Measurements from ENCODE around the gene ACTR1B. TPM values are rescaled to one million over a fixed set of nuclear protein-coding genes. Genes with fewer than 3 reads are reported as not detected.
A peak's percentile ranks its signal among the peaks of the same experiment; 100 is the strongest.

Gene ACTR1B
- total RNA-seq, 1 experiment from 2014 or later = 36.3 TPM

DNA sequence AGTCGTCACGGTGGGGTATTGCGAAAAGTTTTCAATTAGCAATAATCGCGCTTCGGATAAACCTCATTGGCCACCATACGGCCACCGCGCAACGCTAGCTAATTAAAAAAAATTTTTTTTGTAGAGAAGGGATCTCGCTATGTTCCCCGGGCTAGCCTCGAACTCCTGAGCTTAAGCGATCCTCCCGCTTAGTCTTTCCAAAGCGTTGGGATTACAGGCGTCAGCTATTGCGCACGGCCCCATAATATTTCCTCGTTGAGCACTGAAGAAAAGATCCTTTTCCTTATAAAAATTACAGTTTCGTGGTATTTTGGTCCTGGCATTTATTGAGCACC is 759 bp upstream of the ACTR1B start:
- Histone ChIP-seq H3K9me3 (ENCODE audit: low read depth, low read length, poor library complexity, severe bottlenecking) (no peaks in the 10 kb centered on the region), H3K4me1 (ENCODE audit: insufficient read depth, low read length, poor library complexity, severe bottlenecking) (peaks cover 10% of the 10 kb centered on the region), H3K27ac (ENCODE audit: low read depth, low read length, poor library complexity, severe bottlenecking) (peak overlapping the region; percentile 85), H3K27me3 (replicated peaks; ENCODE audit: insufficient read depth, low read depth, low read length, poor library complexity) (no peaks in the 10 kb centered on the region), H3K36me3 (ENCODE audit: insufficient read depth, low read length, poor library complexity, severe bottlenecking) (no peaks in the 10 kb centered on the region), H3K4me3 (ENCODE audit: low read depth, low read length, poor library complexity, severe bottlenecking) (peak overlapping the region; percentile 78)
- POLR2A ChIA-PET (ENCODE audit: low non-redundant PET) = interaction anchor here (0.9 to 1.1 kb wide), 2 partner anchors 13 to 19 kb away, joined by 3 to 7 read pairs; partner anchors contain the start of gene COX5B
- intact Hi-C loops (cut with micrococcal nuclease; ENCODE audit: unreplicated experiment) = loop anchor here (2.0 kb wide), 1 partner anchor 32 kb away; no protein-coding TSS in a partner anchor
- TSS peak; percentile 92 for BruUV-seq (replicated peaks)
- DNase-seq (ENCODE audit: low spot score) = peak; percentile 66
- CTCF ChIA-PET = interaction anchor here (0.6 to 1.5 kb wide), 5 partner anchors 14 to 74 kb away, joined by 3 to 6 read pairs (median 3); partner anchors contain the start of gene COX5B
- TF ChIP-seq, protein P1, sequence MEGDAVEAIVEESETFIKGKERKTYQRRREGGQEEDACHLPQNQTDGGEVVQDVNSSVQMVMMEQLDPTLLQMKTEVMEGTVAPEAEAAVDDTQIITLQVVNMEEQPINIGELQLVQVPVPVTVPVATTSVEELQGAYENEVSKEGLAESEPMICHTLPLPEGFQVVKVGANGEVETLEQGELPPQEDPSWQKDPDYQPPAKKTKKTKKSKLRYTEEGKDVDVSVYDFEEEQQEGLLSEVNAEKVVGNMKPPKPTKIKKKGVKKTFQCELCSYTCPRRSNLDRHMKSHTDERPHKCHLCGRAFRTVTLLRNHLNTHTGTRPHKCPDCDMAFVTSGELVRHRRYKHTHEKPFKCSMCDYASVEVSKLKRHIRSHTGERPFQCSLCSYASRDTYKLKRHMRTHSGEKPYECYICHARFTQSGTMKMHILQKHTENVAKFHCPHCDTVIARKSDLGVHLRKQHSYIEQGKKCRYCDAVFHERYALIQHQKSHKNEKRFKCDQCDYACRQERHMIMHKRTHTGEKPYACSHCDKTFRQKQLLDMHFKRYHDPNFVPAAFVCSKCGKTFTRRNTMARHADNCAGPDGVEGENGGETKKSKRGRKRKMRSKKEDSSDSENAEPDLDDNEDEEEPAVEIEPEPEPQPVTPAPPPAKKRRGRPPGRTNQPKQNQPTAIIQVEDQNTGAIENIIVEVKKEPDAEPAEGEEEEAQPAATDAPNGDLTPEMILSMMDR (conservative IDR thresholded peaks at IDR 0.05; ENCODE audit: low read depth, low read length) = no peak
- no peak for TF ChIP-seq EZH2 (IDR thresholded peaks at IDR 0.05; ENCODE audit: borderline replicate concordance, low read depth, low read length, poor library complexity, severe bottlenecking)

DNA sequence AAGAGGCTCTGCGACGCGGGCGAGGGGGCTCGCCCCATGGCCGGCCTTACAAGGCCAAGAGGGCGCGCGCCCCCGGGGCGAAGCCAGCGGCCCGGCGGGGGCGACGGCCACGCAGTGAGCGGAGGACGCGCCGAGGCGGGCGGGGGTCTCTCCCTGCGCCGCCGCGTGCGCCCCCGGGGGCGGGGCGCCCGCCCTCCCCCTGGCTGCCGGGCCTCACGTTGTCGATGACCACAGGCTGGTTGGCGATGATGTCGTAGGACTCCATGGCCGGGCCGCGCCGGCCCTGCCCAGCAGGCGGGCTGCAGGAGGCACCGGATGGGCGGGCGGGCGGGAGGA is 250 bp downstream of the ACTR1B start:
- Histone ChIP-seq H3K36me3 (ENCODE audit: insufficient read depth, low read length, poor library complexity, severe bottlenecking) (no peaks in the 10 kb centered on the region), H3K27me3 (replicated peaks; ENCODE audit: insufficient read depth, low read depth, low read length, poor library complexity) (no peaks in the 10 kb centered on the region), H3K4me1 (ENCODE audit: insufficient read depth, low read length, poor library complexity, severe bottlenecking) (peaks cover 10% of the 10 kb centered on the region), H3K9me3 (ENCODE audit: low read depth, low read length, poor library complexity, severe bottlenecking) (no peaks in the 10 kb centered on the region), H3K4me3 (ENCODE audit: low read depth, low read length, poor library complexity, severe bottlenecking) (peak overlapping the region; percentile 78), H3K27ac (ENCODE audit: low read depth, low read length, poor library complexity, severe bottlenecking) (peak overlapping the region; percentile 81)
- no peak for DNase-seq (ENCODE audit: low spot score)
- ChIA-PET CTCF (interaction anchor here (0.6 to 1.5 kb wide), 5 partner anchors 11 to 37 kb away, joined by 3 to 6 read pairs (median 3); partner anchors contain the start of gene COX5B), POLR2A (ENCODE audit: low non-redundant PET) (interaction anchor here (0.9 kb wide), 1 partner anchor 18 kb away, joined by 7 read pairs; the partner anchor contains the start of gene COX5B)
- no peak for TF ChIP-seq EZH2 (IDR thresholded peaks at IDR 0.05; ENCODE audit: borderline replicate concordance, low read depth, low read length, poor library complexity, severe bottlenecking)
- BruUV-seq (replicated peaks) = no TSS peak
- intact Hi-C loops (cut with micrococcal nuclease; ENCODE audit: unreplicated experiment) = no loop called here

DNA sequence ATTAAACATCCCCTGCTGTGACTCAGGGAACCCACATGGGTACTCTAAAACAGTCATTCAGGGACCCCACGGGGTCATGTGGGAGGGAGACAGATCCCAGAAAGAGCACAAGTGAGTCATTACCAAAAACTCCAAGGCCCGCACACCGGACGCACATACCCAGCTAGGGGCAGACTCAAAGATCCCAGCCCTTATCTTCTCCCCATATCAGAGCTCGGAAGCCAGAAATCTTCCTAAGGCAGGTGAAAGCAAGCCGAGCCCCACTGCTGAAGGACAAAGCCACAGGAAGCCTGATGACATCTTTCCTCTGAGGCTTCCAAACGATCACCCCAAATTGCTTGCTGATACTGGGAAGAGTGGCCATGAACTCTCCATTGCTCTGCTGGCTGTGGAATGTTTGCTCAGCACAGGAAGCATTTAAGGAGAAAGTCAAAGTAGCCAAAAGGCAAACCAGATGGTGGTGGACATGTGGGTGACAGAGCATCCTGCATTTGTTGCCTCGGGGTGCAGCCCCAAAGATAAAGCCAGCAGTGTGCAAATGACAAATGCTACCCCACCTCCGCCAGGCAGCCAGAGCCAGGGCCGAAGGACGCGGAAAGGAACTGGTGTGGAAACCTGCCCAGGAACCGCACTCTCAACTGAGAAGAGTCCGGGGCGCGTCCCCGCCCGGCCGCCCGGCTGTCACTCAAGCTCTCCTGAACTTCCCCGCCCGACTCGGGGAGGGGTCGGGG is 784 bp downstream of the ACTR1B start:
- TSS peak; percentile 72 for BruUV-seq (replicated peaks)
- Histone ChIP-seq H3K4me1 (ENCODE audit: insufficient read depth, low read length, poor library complexity, severe bottlenecking) (peaks cover 10% of the 10 kb centered on the region), H3K9me3 (ENCODE audit: low read depth, low read length, poor library complexity, severe bottlenecking) (no peaks in the 10 kb centered on the region), H3K36me3 (ENCODE audit: insufficient read depth, low read length, poor library complexity, severe bottlenecking) (no peaks in the 10 kb centered on the region), H3K27ac (ENCODE audit: low read depth, low read length, poor library complexity, severe bottlenecking) (peak overlapping the region; percentile 81), H3K4me3 (ENCODE audit: low read depth, low read length, poor library complexity, severe bottlenecking) (peak overlapping the region; percentile 78), H3K27me3 (replicated peaks; ENCODE audit: insufficient read depth, low read depth, low read length, poor library complexity) (no peaks in the 10 kb centered on the region)
- POLR2A ChIA-PET (ENCODE audit: low non-redundant PET) = no interaction called here
- DNase-seq (ENCODE audit: low spot score) = peak; percentile 83
- CTCF ChIA-PET = interaction anchor here (0.9 to 1.2 kb wide), 2 partner anchors 37 to 73 kb away, joined by 3 to 4 read pairs; no protein-coding TSS in a partner anchor
- intact Hi-C loops (cut with micrococcal nuclease; ENCODE audit: unreplicated experiment) = no loop called here
- TF ChIP-seq, protein P1 (conservative IDR thresholded peaks at IDR 0.05; ENCODE audit: low read depth, low read length) = no peak

All from A673 (cell line).